ENCODE measurements around the gene NOXRED1. TPM values are rescaled to one million over a fixed set of nuclear protein-coding genes. Genes with fewer than 3 reads are reported as not detected.

NOXRED1 gene
- polyA plus RNA-seq, 1 donor (not counting 4 experiments of a cell fraction or from before 2014, with no cell fraction given), result 0.33 TPM

DNA sequence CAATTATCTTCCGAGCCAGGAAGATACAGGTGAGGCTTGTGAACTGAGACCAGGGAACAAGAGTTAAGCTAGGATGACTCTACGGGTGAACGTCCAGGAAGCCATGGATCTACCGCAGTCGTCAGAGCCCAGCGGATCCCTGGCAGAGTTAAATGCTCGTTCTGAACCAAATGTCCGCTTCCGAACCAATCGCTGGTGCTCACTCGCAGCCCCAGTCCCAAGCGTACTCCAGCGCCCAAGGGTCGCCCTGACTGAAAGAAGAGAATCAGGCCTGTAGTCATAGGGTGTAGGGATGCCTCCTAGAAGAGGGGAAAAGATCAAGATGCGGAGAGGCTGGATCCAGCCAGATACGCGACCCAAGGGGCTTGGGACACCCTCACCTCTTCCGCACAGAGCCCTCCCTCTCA, 33.8 kb upstream of the NOXRED1 start:
- no peak for DNase-seq (ENCODE audit: low read depth, low spot score)
- peaks cover 49% of the 10 kb centered on the region for H3K79me2 ChIP-seq (ENCODE audit: control insufficient read depth, insufficient read depth, low read length)

DNA sequence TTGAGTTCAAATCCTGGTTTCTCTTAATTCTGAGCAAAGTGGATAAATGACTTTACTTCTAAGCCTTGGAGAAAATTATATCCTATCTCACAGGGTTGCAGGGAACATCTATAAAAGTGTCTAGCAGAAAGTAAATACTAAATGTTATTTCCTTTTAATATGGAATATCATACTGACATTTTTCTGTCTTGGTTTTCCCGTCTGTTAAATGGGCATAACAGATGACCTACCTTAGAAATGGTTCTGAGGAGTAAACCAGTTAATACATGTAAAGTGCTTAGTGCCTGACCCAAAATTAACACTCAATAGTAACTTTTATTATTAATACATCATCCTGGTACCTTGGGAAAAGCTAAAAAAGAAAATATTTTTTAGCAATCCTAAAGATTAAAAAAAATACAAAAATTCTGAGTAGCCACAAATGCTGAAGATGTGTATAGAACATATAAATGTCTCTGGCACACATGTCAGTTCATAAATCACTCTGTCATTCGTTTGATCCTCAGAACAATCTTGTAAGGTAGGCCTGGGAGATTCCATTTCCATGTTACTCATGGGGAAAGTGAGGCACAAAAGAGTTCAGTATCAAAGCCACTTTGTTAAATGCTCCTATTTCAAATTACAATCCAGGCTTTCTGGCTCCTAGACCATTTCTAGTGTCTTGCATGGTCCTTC, 32.8 kb upstream of the NOXRED1 start:
- Histone ChIP-seq H3K9me1 (ENCODE audit: control insufficient read depth, extremely low read depth, insufficient read depth, low read length) (peaks cover 2% of the 10 kb centered on the region), H3K79me2 (ENCODE audit: control insufficient read depth, insufficient read depth, low read length) (peaks cover 47% of the 10 kb centered on the region), H2AFZ (ENCODE audit: control insufficient read depth, low read length) (no peak overlapping the region), H3K4me2 (ENCODE audit: control insufficient read depth, extremely low read depth, insufficient read depth, low read depth, low read length) (peak overlapping the region; percentile 58), H3K27me3 (ENCODE audit: control insufficient read depth, extremely low read depth, insufficient read depth, low read length) (no peaks in the 10 kb centered on the region), H3K4me1 (ENCODE audit: control insufficient read depth, extremely low read depth, insufficient read depth, low read length) (peaks cover 7% of the 10 kb centered on the region), H3K9ac (ENCODE audit: control insufficient read depth, extremely low read depth, insufficient read depth, low read length) (no peak overlapping the region), H3K36me3 (ENCODE audit: control insufficient read depth in 2 of 2, extremely low read depth in 1 of 2, insufficient read depth in 2 of 2, low read length in 2 of 2) (peaks cover 10 to 12% of the 10 kb centered on the region in 2 experiments), H3K9me3 (ENCODE audit: control insufficient read depth, low read depth, low read length) (no peaks in the 10 kb centered on the region), H4K20me1 (ENCODE audit: control insufficient read depth, extremely low read depth, insufficient read depth, low read length) (peaks cover 9% of the 10 kb centered on the region), H3K4me3 (ENCODE audit: control insufficient read depth in 2 of 3, extremely low read depth in 1 of 3, insufficient read depth in 2 of 3, low read depth in 1 of 3, low read length in 3 of 3) (peak overlapping the region; percentile 83 to 87 (median 85)), H3K27ac (ENCODE audit: control insufficient read depth, insufficient read depth, low read length) (no peak overlapping the region)
- DNase-seq (ENCODE audit: low read depth, low spot score), result no peak
- no peak for FAIRE-seq
- TF ChIP-seq, protein P1, sequence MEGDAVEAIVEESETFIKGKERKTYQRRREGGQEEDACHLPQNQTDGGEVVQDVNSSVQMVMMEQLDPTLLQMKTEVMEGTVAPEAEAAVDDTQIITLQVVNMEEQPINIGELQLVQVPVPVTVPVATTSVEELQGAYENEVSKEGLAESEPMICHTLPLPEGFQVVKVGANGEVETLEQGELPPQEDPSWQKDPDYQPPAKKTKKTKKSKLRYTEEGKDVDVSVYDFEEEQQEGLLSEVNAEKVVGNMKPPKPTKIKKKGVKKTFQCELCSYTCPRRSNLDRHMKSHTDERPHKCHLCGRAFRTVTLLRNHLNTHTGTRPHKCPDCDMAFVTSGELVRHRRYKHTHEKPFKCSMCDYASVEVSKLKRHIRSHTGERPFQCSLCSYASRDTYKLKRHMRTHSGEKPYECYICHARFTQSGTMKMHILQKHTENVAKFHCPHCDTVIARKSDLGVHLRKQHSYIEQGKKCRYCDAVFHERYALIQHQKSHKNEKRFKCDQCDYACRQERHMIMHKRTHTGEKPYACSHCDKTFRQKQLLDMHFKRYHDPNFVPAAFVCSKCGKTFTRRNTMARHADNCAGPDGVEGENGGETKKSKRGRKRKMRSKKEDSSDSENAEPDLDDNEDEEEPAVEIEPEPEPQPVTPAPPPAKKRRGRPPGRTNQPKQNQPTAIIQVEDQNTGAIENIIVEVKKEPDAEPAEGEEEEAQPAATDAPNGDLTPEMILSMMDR (optimal IDR thresholded peaks at IDR 0.05 in 1 of 3, IDR thresholded peaks at IDR 0.05 in 1 of 3, conservative IDR thresholded peaks at IDR 0.05 in 1 of 3; ENCODE audit: extremely low read depth in 1 of 3, insufficient read depth in 2 of 3, low read length in 3 of 3), result no peak
- TF ChIP-seq EZH2 (IDR thresholded peaks at IDR 0.05; ENCODE audit: low read length), result no peak
- dilution Hi-C loops (cut with MboI; ENCODE audit: extremely low pct_ligation_motif_present, low sequenced_read_pairs), result no loop called here

More for the DNA sequence above, 33.8 kb upstream of the NOXRED1 start:
- Histone ChIP-seq H4K20me1 (ENCODE audit: control insufficient read depth, extremely low read depth, insufficient read depth, low read length) (peaks cover 9% of the 10 kb centered on the region), H3K4me1 (ENCODE audit: control insufficient read depth, extremely low read depth, insufficient read depth, low read length) (peaks cover 7% of the 10 kb centered on the region), H3K4me2 (ENCODE audit: control insufficient read depth, extremely low read depth, insufficient read depth, low read depth, low read length) (peak overlapping the region; percentile 58), H3K9ac (ENCODE audit: control insufficient read depth, extremely low read depth, insufficient read depth, low read length) (peak overlapping the region; percentile 94), H2AFZ (ENCODE audit: control insufficient read depth, low read length) (peak overlapping the region; percentile 92), H3K4me3 (ENCODE audit: control insufficient read depth in 2 of 3, extremely low read depth in 1 of 3, insufficient read depth in 2 of 3, low read depth in 1 of 3, low read length in 3 of 3) (peak overlapping the region; percentile 83 to 87 (median 85)), H3K36me3 (ENCODE audit: control insufficient read depth in 2 of 2, extremely low read depth in 1 of 2, insufficient read depth in 2 of 2, low read length in 2 of 2) (peaks cover 13 to 19% of the 10 kb centered on the region in 2 experiments), H3K9me1 (ENCODE audit: control insufficient read depth, extremely low read depth, insufficient read depth, low read length) (no peaks in the 10 kb centered on the region), H3K27ac (ENCODE audit: control insufficient read depth, insufficient read depth, low read length) (peak overlapping the region; percentile 94), H3K9me3 (ENCODE audit: control insufficient read depth, low read depth, low read length) (no peaks in the 10 kb centered on the region), H3K27me3 (ENCODE audit: control insufficient read depth, extremely low read depth, insufficient read depth, low read length) (no peaks in the 10 kb centered on the region)
- no peak for TF ChIP-seq EZH2 (IDR thresholded peaks at IDR 0.05; ENCODE audit: low read length)
- TF ChIP-seq, protein P1 (optimal IDR thresholded peaks at IDR 0.05 in 1 of 3, IDR thresholded peaks at IDR 0.05 in 1 of 3, conservative IDR thresholded peaks at IDR 0.05 in 1 of 3; ENCODE audit: extremely low read depth in 1 of 3, insufficient read depth in 2 of 3, low read length in 3 of 3), result no peak
- dilution Hi-C loops (cut with MboI; ENCODE audit: extremely low pct_ligation_motif_present, low sequenced_read_pairs), result no loop called here
- FAIRE-seq, result no peak
